H9 (cell line): ENCODE measurements around the gene SLC9A9. TPM values are rescaled to one million over a fixed set of nuclear protein-coding genes. Genes with fewer than 3 reads are reported as not detected.

Experiments used
- DNase-seq: peaks from one replicate; pipeline ENCODE4 v3.0.0-alpha.2; 2017
- H2AFZ ChIP-seq: one replicate; pipeline ENCODE4 v1.6.1; 2013; ENCODE audit warnings: mild to moderate bottlenecking, low read length, control low read depth, moderate library complexity
- H2AK5ac ChIP-seq: 2 replicates; pipeline ENCODE4 v1.6.1; 2013; ENCODE audit warnings: low read length, control low read depth, mixed read lengths; ENCODE audit not compliant: insufficient read length
- H2BK120ac ChIP-seq: one replicate; pipeline ENCODE4 v1.6.1; 2013; ENCODE audit warnings: low read depth, mild to moderate bottlenecking, low read length, control low read depth, inconsistent platforms; ENCODE audit not compliant: poor library complexity, severe bottlenecking
- H2BK12ac ChIP-seq: 2 replicates; pipeline ENCODE4 v1.6.1; 2013; ENCODE audit warnings: low read length, control low read depth, mixed read lengths, low read depth; ENCODE audit not compliant: insufficient read length
- H2BK15ac ChIP-seq: 2 replicates; pipeline ENCODE4 v1.6.1; 2013; ENCODE audit warnings: low read depth, low read length, control low read depth
- H2BK20ac ChIP-seq: one replicate; pipeline ENCODE4 v1.6.1; 2013; ENCODE audit warnings: low read depth, mild to moderate bottlenecking, low read length, control low read depth, inconsistent platforms; ENCODE audit not compliant: poor library complexity, severe bottlenecking
- H2BK5ac ChIP-seq: 2 replicates; pipeline ENCODE4 v1.6.1; 2013; ENCODE audit warnings: low read length, control low read depth, mixed read lengths; ENCODE audit not compliant: insufficient read length
- H3K14ac ChIP-seq: 2 replicates; pipeline ENCODE4 v1.6.1; 2013; ENCODE audit warnings: low read length, control low read depth; ENCODE audit not compliant: insufficient read depth
- H3K18ac ChIP-seq: 2 replicates; pipeline ENCODE4 v1.6.1; 2013; ENCODE audit warnings: low read depth, mild to moderate bottlenecking, mixed read lengths, low read length, control low read depth; ENCODE audit not compliant: insufficient read length
- H3K23ac ChIP-seq: 2 replicates; pipeline ENCODE4 v1.6.1; 2013; ENCODE audit warnings: low read length, control low read depth, mixed read lengths, low read depth; ENCODE audit not compliant: insufficient read length
- H3K23me2 ChIP-seq: 2 replicates; pipeline ENCODE4 v1.6.1; 2013; ENCODE audit warnings: low read depth, mild to moderate bottlenecking, mixed read lengths, low read length, control low read depth; ENCODE audit not compliant: insufficient read length, poor library complexity, severe bottlenecking
- H3K27ac ChIP-seq: 2 replicates; pipeline ENCODE4 v1.5.1; 2013; ENCODE audit warnings: low read length, control low read depth, mixed read lengths, low read depth; ENCODE audit not compliant: insufficient read length
- H3K27me3 ChIP-seq: 2 replicates; pipeline ENCODE4 v1.6.1; 2013; ENCODE audit warnings: low read length, control low read depth, inconsistent platforms; ENCODE audit not compliant: insufficient read depth
- H3K4ac ChIP-seq: 2 replicates; pipeline ENCODE4 v1.6.1; 2013; ENCODE audit warnings: low read depth, mild to moderate bottlenecking, control low read depth, inconsistent platforms, low read length, moderate library complexity
- H3K4me1 ChIP-seq: 2 replicates; pipeline ENCODE4 v1.6.1; 2013; ENCODE audit warnings: low read length, control low read depth, inconsistent platforms; ENCODE audit not compliant: insufficient read depth
- H3K4me2 ChIP-seq: 2 replicates; pipeline ENCODE4 v1.6.1; 2013; ENCODE audit warnings: low read length, control low read depth, mixed read lengths; ENCODE audit not compliant: insufficient read length, insufficient read depth
- H3K56ac ChIP-seq: 2 replicates; pipeline ENCODE4 v1.6.1; 2013; ENCODE audit warnings: low read depth, mild to moderate bottlenecking, mixed read lengths, low read length, control low read depth; ENCODE audit not compliant: insufficient read length
- H3K79me1 ChIP-seq: 2 replicates; pipeline ENCODE4 v1.6.1; 2013; ENCODE audit warnings: low read depth, mild to moderate bottlenecking, moderate library complexity, low read length, control low read depth, inconsistent platforms; ENCODE audit not compliant: insufficient read depth, poor library complexity, severe bottlenecking
- H3K79me2 ChIP-seq: 2 replicates; pipeline ENCODE4 v1.6.1; 2013; ENCODE audit warnings: low read length, control low read depth, inconsistent platforms; ENCODE audit not compliant: insufficient read depth
- H3K9ac ChIP-seq: 2 replicates; pipeline ENCODE4 v1.6.1; 2013; ENCODE audit warnings: low read length, control low read depth, mixed read lengths; ENCODE audit not compliant: insufficient read length; ENCODE audit errors: extremely low read depth
- H3K9me3 ChIP-seq: one replicate; pipeline ENCODE4 v1.6.1; 2013; ENCODE audit warnings: low read depth, low read length, inconsistent platforms; ENCODE audit not compliant: control insufficient read depth
- H3T11ph ChIP-seq: one replicate; pipeline ENCODE4 v1.6.1; 2013; ENCODE audit warnings: mild to moderate bottlenecking, low read length, control low read depth, inconsistent platforms
- H4K20me1 ChIP-seq: one replicate; pipeline ENCODE4 v1.6.1; 2013; ENCODE audit not compliant: control insufficient read depth, insufficient read length, insufficient read depth
- H4K5ac ChIP-seq: 2 replicates; pipeline ENCODE4 v1.6.1; 2013; ENCODE audit warnings: low read depth, mild to moderate bottlenecking, mixed read lengths, low read length, control low read depth; ENCODE audit not compliant: insufficient read length
- H4K8ac ChIP-seq: replicated peaks from 2 replicates; pipeline ENCODE4 v1.6.1; 2013; ENCODE audit warnings: low read length, control low read depth, mixed read lengths, low read depth; ENCODE audit not compliant: insufficient read length
- H4K91ac ChIP-seq: 2 replicates; pipeline ENCODE4 v1.6.1; 2013; ENCODE audit warnings: low read depth, mild to moderate bottlenecking, moderate library complexity, mixed read lengths, low read length, control low read depth; ENCODE audit not compliant: insufficient read length
- H3K27ac Mint-ChIP-seq, 3 experiments: 2 replicates in 2 of 3; 3 replicates in 1 of 3; pipeline ENCODE4 v1.8.0; 2020 to 2021; ENCODE audit warnings: mixed read lengths in 3 of 3, mild to moderate bottlenecking in 1 of 3, moderate library complexity in 1 of 3
- H3K27me3 Mint-ChIP-seq: 2 replicates; pipeline ENCODE4 v1.8.0; 2021; ENCODE audit warnings: low read depth, mild to moderate bottlenecking, moderate library complexity, mixed read lengths
- H3K36me3 Mint-ChIP-seq, 3 experiments: 2 replicates in 2 of 3; 3 replicates in 1 of 3; pipeline ENCODE4 v1.8.0; 2020 to 2021; ENCODE audit warnings: low read depth in 3 of 3, mixed read lengths in 3 of 3; ENCODE audit not compliant: insufficient read depth in 1 of 3
- H3K4me1 Mint-ChIP-seq, 2 experiments: 2 replicates each; pipeline ENCODE4 v1.8.0; 2020; ENCODE audit warnings: mixed read lengths in 2 of 2
- H3K4me3 Mint-ChIP-seq, 2 experiments: 2 replicates in 1 of 2; 3 replicates in 1 of 2; pipeline ENCODE4 v1.8.0; 2020 to 2021; ENCODE audit warnings: mild to moderate bottlenecking in 2 of 2, mixed read lengths in 2 of 2, moderate library complexity in 1 of 2
- H3K9me3 Mint-ChIP-seq, 2 experiments: 2 replicates in 1 of 2; 3 replicates in 1 of 2; pipeline ENCODE4 v1.8.0; 2020; ENCODE audit warnings: mild to moderate bottlenecking in 2 of 2, mixed read lengths in 2 of 2, moderate library complexity in 1 of 2
- WGBS: extraction: QIAGEN DNeasy Blood & Tissue Kit; methylation state at CpG from one replicate; pipeline ENCODE4 v1.1.7; 2013; ENCODE audit warnings: missing lambda C conversion rate, low lambda C conversion rate, mixed read lengths; ENCODE audit not compliant: insufficient read length; ENCODE audit errors: extremely low coverage; 5-methylcytosine and 5-hydroxymethylcytosine counted together
- total RNA-seq: library from RNA; stranded (reverse); gene quantifications from 2 replicates; pipeline ENCODE4 v1.2.1, GENCODE V29; 2021
- TF ChIP-seq, protein P1 (sequence below): fragments of 200-600 bp; sonication (generic); conservative IDR thresholded peaks from 3 replicates; pipeline ENCODE4 v1.8.0; 2021; ENCODE audit warnings: antibody characterized with exemption, mild to moderate bottlenecking

The SLC9A9 gene
- total RNA-seq, 1 experiment from 2014 or later, result 0.35 TPM

DNA sequence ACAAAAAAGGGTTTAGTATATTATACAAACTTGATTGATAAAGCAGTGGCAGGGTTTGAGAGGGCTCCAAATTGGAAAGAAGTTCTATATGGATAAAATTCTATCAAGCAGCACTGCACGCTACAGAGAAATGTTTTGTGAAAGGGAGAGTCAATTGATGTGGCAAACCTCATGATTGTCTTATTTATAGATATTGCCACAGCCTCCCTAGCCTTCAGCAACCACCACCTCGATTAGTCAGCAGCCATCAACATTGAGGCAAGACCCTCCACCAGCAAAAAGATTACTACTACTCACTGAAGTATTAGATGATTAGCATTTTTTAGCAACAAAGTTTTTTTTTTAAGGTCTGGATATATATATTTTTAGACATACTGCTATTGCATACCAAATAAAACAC is 432.0 kb downstream of the SLC9A9 start:
- peaks cover 2% of the 10 kb centered on the region for H3K27me3 Mint-ChIP-seq
- H4K20me1 ChIP-seq, result no peaks in the 10 kb centered on the region
- H2BK15ac ChIP-seq, result no peak overlapping the region
- no peaks in the 10 kb centered on the region for H3K79me2 ChIP-seq
- H3K36me3 Mint-ChIP-seq, result no peaks in the 10 kb centered on the region; a peak in 1 of 7 replicates
- H3K79me1 ChIP-seq, result no peaks in the 10 kb centered on the region
- H3K9ac ChIP-seq, result no peak overlapping the region
- H3K23me2 ChIP-seq, result no peaks in the 10 kb centered on the region
- no peaks in the 10 kb centered on the region for H3K4me1 ChIP-seq
- no peak overlapping the region for H3K4me3 Mint-ChIP-seq
- H3K14ac ChIP-seq, result no peak overlapping the region
- H2BK20ac ChIP-seq, result no peak overlapping the region
- H2AK5ac ChIP-seq, result no peak overlapping the region
- no peak overlapping the region for H3K27ac ChIP-seq
- H3K4me2 ChIP-seq, result no peak overlapping the region
- H2BK5ac ChIP-seq, result no peak overlapping the region
- H3K9me3 ChIP-seq, result no peaks in the 10 kb centered on the region
- no peak overlapping the region for H2AFZ ChIP-seq
- H3K23ac ChIP-seq, result no peak overlapping the region
- H3K56ac ChIP-seq, result no peak overlapping the region
- no peak overlapping the region for H2BK12ac ChIP-seq
- no peak overlapping the region for H4K8ac ChIP-seq
- H3K9me3 Mint-ChIP-seq, result no peaks in the 10 kb centered on the region
- no CpG with 5 or more reads among the region's 2 CpGs for WGBS
- TF ChIP-seq, protein P1, sequence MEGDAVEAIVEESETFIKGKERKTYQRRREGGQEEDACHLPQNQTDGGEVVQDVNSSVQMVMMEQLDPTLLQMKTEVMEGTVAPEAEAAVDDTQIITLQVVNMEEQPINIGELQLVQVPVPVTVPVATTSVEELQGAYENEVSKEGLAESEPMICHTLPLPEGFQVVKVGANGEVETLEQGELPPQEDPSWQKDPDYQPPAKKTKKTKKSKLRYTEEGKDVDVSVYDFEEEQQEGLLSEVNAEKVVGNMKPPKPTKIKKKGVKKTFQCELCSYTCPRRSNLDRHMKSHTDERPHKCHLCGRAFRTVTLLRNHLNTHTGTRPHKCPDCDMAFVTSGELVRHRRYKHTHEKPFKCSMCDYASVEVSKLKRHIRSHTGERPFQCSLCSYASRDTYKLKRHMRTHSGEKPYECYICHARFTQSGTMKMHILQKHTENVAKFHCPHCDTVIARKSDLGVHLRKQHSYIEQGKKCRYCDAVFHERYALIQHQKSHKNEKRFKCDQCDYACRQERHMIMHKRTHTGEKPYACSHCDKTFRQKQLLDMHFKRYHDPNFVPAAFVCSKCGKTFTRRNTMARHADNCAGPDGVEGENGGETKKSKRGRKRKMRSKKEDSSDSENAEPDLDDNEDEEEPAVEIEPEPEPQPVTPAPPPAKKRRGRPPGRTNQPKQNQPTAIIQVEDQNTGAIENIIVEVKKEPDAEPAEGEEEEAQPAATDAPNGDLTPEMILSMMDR, result no peak
- no peak overlapping the region for H4K91ac ChIP-seq
- no peak overlapping the region for H3K18ac ChIP-seq
- no peaks in the 10 kb centered on the region for H3K4me1 Mint-ChIP-seq
- no peak overlapping the region for H3K4ac ChIP-seq
- no peak overlapping the region for H4K5ac ChIP-seq
- no peaks in the 10 kb centered on the region; the same call in 1 of the 2 replicates for H3K27me3 ChIP-seq
- H3K27ac Mint-ChIP-seq, result no peak overlapping the region
- DNase-seq, result no peak
- H2BK120ac ChIP-seq, result no peak overlapping the region
- no peak overlapping the region for H3T11ph ChIP-seq
